HG03565 (cell line): ENCODE measurements around the gene VPS16.
A peak's percentile ranks its signal among the peaks of the same experiment; 100 is the strongest.

Experiments used
- ATAC-seq: cut with Tn5 transposase; IDR thresholded peaks from one replicate; pipeline ENCODE4 v1.9.1; 2021; ENCODE audit warnings: mild to moderate bottlenecking, moderate library complexity; ENCODE audit not compliant: unreplicated experiment

Gene VPS16

GRCh38 chr20:2840138-2840966 is at the start of gene VPS16, which contains the start of gene PCED1A:
TSS of gene VPS16 (plus strand) at chr20:2840745. CDS start at chr20:2840775, 30 bp downstream.
TSS of gene PCED1A (minus strand) at chr20:2840655. CDS start at chr20:2839912, 743 bp downstream.
- peak; percentile 82 for ATAC-seq

GRCh38 chr20:2793471-2793870 is 47.1 kb upstream of the VPS16 start:
- ATAC-seq: no peak

GRCh38 chr20:2794202-2794748 is 46.3 kb upstream of the VPS16 start:
- ATAC-seq: no peak

GRCh38 chr20:2794866-2795447 is 45.6 kb upstream of the VPS16 start:
- no peak for ATAC-seq

- no peak for ATAC-seq
Observed at GRCh38 chr20:2795451-2795850, 45.1 kb upstream of the VPS16 start.

- ATAC-seq: no peak
Observed at GRCh38 chr20:2796011-2796660, 44.4 kb upstream of the VPS16 start.

- ATAC-seq: no peak
Observed at GRCh38 chr20:2797136-2797983, 43.2 kb upstream of the VPS16 start.

GRCh38 chr20:2798095-2798805 is 42.3 kb upstream of the VPS16 start:
- no peak for ATAC-seq

- ATAC-seq: no peak
Observed at GRCh38 chr20:2798814-2799213, 41.7 kb upstream of the VPS16 start.

- no peak for ATAC-seq
Observed at GRCh38 chr20:2799271-2799670, 41.3 kb upstream of the VPS16 start.

- no peak for ATAC-seq
Observed at GRCh38 chr20:2799688-2800520, 40.6 kb upstream of the VPS16 start.

GRCh38 chr20:2800521-2801285 is 39.8 kb upstream of the VPS16 start, which contains the start of gene CPXM1:
TSS of gene CPXM1 (minus strand) at chr20:2800627. CDS start at chr20:2800572, 55 bp downstream.
- ATAC-seq: no peak

- no peak for ATAC-seq
Observed at GRCh38 chr20:2801286-2801728, 39.2 kb upstream of the VPS16 start.

- ATAC-seq: no peak
Observed at GRCh38 chr20:2804041-2804828, 36.3 kb upstream of the VPS16 start.

GRCh38 chr20:2804852-2805688 is 35.5 kb upstream of the VPS16 start:
- ATAC-seq: no peak

GRCh38 chr20:2805689-2806350 is 34.7 kb upstream of the VPS16 start:
- no peak for ATAC-seq
